K562 (cell line): ENCODE measurements around the gene NALF2. TPM values are rescaled to one million over a fixed set of nuclear protein-coding genes. Genes with fewer than 3 reads are reported as not detected.

Experiments
- BCL6 ChIP-seq: fragments of 250-450 bp; sonication (Bioruptor Pico); IDR thresholded peaks from 2 replicates; pipeline ENCODE4 v1.4.0; 2020
- CBX1 ChIP-seq: sonication (generic); IDR thresholded peaks from 2 replicates; pipeline ENCODE4 v1.6.1; 2016; ENCODE audit warnings: antibody characterized with exemption, low read depth, mild to moderate bottlenecking
- CBX8 ChIP-seq: fragments of 200-600 bp; sonication (generic); IDR thresholded peaks from 2 replicates; pipeline ENCODE4 v1.6.1; 2012; ENCODE audit warnings: borderline replicate concordance, mixed run types, low read depth, mild to moderate bottlenecking, moderate library complexity, mixed read lengths, low read length, control low read depth, inconsistent platforms; ENCODE audit not compliant: poor library complexity, severe bottlenecking; ENCODE audit errors: extremely low read depth
- DMBX1 ChIP-seq: fragments of 250-450 bp; sonication (Bioruptor Pico); IDR thresholded peaks from 2 replicates; pipeline ENCODE4 v1.8.0; 2022; ENCODE audit warnings: inconsistent platforms, mild to moderate bottlenecking, moderate library complexity, borderline replicate concordance
- HDAC8 ChIP-seq: fragments of 450-650 bp; IDR thresholded peaks from 2 replicates; pipeline ENCODE4 v1.6.1; 2016; ENCODE audit warnings: mild to moderate bottlenecking, missing genetic modification characterization, moderate library complexity, missing compliant biosample characterization
- HNRNPK ChIP-seq: fragments of 200-400 bp; formaldehyde crosslinking; IDR thresholded peaks from one replicate; pipeline ENCODE4 v1.6.1; 2018; ENCODE audit warnings: mild to moderate bottlenecking, low read depth, low read length; ENCODE audit not compliant: poor library complexity, severe bottlenecking
- HNRNPUL1 ChIP-seq: fragments of 200-400 bp; formaldehyde crosslinking; IDR thresholded peaks from 2 replicates; pipeline ENCODE4 v1.6.1; 2017; ENCODE audit warnings: low read length
- HOXB6 ChIP-seq: fragments of 250-450 bp; sonication (Bioruptor Pico); IDR thresholded peaks from 2 replicates; pipeline ENCODE4 v1.5.1; 2022; ENCODE audit warnings: mild to moderate bottlenecking, borderline replicate concordance
- SETDB1 ChIP-seq: IDR thresholded peaks from one replicate; pipeline ENCODE4 v1.6.1; 2012; ENCODE audit warnings: low read length, control low read depth, inconsistent platforms
- SMARCA5 ChIP-seq: fragments of 450-650 bp; IDR thresholded peaks from 2 replicates; pipeline ENCODE4 v1.6.1; 2016
- ZNF444 ChIP-seq: fragments of 250-450 bp; sonication (Bioruptor Pico); IDR thresholded peaks from 2 replicates; pipeline ENCODE4 v1.4.0; 2020; ENCODE audit warnings: mild to moderate bottlenecking, moderate library complexity
- polyA plus RNA-seq, 8 experiments: library from polyadenylated mRNA; depleted of rRNA in 4 of 8; stranded (reverse) in 5 of 8; unstranded in 3 of 8; fragments of >200 nt; fragmentation: Nextera tagmentation in 2 of 8; fragmentation: Illumina TruSeq in 1 of 8; extraction: Ambion mirVana in 2 of 8; extraction: Trizol in 1 of 8; gene quantifications; 2 replicates each; pipeline versions ENCODE4 v1.2.1 to v1.2.3, GENCODE V29; 2011 to 2014; ENCODE audit warnings: inconsistent platforms in 1 of 8, missing spikeins in 1 of 8
- total RNA-seq, 7 experiments: library from RNA; depleted of rRNA in 6 of 7; stranded (reverse); fragments of >200 nt in 6 of 7; fragmentation: Illumina TruSeq in 2 of 7; extraction: Trizol in 2 of 7; gene quantifications; 2 replicates each; pipeline versions ENCODE4 v1.2.1 to v1.2.3, GENCODE V29; 2011 to 2021; ENCODE audit warnings: low replicate concordance in 1 of 7
- TF ChIP-seq, protein P1 (sequence below): sonication (generic); formaldehyde crosslinking; IDR thresholded peaks from 2 replicates; pipeline ENCODE4 v1.8.0; 2022; ENCODE audit warnings: missing genetic modification reagents, mild to moderate bottlenecking, borderline replicate concordance

Gene NALF2
- total and polyA plus RNA-seq, 9 of the 15 experiments (the other 6 are each of a cell fraction or from before 2014, with no cell fraction given): not detected

DNA sequence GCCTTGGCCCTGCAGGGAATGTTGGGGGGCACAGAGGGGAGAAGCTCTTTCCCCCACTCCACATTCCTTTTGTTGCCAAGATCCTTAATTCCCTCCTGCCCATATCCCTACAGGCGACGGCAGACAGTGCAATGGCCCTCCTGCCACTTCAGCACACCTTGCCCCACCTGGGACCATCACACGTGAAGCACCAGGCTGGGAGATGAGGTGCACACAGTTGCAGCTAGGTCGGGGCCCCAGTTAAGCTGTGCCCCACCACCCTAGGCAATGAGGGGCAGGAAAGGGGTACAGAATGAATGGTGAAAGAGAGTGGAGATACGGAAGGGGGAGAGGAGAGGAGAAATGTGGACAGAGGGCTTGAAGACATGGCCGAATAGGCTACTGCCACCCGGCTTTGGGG lies 26.2 kb downstream of the NALF2 start (continued):
- TF ChIP-seq, protein P1, sequence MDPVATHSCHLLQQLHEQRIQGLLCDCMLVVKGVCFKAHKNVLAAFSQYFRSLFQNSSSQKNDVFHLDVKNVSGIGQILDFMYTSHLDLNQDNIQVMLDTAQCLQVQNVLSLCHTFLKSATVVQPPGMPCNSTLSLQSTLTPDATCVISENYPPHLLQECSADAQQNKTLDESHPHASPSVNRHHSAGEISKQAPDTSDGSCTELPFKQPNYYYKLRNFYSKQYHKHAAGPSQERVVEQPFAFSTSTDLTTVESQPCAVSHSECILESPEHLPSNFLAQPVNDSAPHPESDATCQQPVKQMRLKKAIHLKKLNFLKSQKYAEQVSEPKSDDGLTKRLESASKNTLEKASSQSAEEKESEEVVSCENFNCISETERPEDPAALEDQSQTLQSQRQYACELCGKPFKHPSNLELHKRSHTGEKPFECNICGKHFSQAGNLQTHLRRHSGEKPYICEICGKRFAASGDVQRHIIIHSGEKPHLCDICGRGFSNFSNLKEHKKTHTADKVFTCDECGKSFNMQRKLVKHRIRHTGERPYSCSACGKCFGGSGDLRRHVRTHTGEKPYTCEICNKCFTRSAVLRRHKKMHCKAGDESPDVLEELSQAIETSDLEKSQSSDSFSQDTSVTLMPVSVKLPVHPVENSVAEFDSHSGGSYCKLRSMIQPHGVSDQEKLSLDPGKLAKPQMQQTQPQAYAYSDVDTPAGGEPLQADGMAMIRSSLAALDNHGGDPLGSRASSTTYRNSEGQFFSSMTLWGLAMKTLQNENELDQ (CRISPR knock-in tag): no peak
- TF ChIP-seq HOXB6 (CRISPR knock-in tag) (no peak), SMARCA5 (no peak), CBX1 (no peak), SETDB1 (no peak), CBX8 (no peak), ZNF444 (CRISPR knock-in tag) (no peak), DMBX1 (no peak), HNRNPUL1 (no peak), HNRNPK (no peak), BCL6 (no peak), HDAC8 (no peak)
